ENCODE results near the gene CEACAM20. TPM values are rescaled to one million over a fixed set of nuclear protein-coding genes. Genes with fewer than 3 reads are reported as not detected.
"Not testable (repeated sequence)": the region's sequence is repeated elsewhere in the genome, so short reads cannot be mapped to it uniquely, and the experiment has no call there.

CEACAM20 gene
- total RNA-seq, 1 donor from 2014 or later: not detected

- no peak overlapping the region for H3K4me3 ChIP-seq (ENCODE audit: low read depth, low read length)
- TF ChIP-seq CTCF (conservative IDR thresholded peaks at IDR 0.05; ENCODE audit: low read depth, low read length): no peak
- DNase-seq (ENCODE audit: low read depth): no peak
Measured at GRCh38 chr19:44573183-44573582, 43.7 kb upstream of the CEACAM20 start.

DNA sequence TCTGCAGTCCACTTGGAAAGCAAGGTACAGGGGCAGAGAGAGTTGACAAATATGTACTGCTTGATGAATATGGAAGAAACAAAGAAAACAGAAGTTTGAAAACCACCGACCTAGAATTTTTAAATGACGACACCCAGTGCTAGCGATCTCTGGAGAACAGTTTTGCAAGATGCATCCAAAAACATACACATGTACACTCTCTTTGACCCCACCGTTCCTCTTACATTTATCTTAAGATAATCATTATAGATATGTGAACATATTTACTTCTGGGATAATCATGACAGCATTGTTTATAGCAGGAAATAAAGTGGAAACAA lies 43.1 kb upstream of the CEACAM20 start:
- no peak for TF ChIP-seq CTCF (conservative IDR thresholded peaks at IDR 0.05; ENCODE audit: low read depth, low read length)
- DNase-seq (ENCODE audit: low read depth): no peak
- no peak overlapping the region for H3K4me3 ChIP-seq (ENCODE audit: low read depth, low read length)

DNA sequence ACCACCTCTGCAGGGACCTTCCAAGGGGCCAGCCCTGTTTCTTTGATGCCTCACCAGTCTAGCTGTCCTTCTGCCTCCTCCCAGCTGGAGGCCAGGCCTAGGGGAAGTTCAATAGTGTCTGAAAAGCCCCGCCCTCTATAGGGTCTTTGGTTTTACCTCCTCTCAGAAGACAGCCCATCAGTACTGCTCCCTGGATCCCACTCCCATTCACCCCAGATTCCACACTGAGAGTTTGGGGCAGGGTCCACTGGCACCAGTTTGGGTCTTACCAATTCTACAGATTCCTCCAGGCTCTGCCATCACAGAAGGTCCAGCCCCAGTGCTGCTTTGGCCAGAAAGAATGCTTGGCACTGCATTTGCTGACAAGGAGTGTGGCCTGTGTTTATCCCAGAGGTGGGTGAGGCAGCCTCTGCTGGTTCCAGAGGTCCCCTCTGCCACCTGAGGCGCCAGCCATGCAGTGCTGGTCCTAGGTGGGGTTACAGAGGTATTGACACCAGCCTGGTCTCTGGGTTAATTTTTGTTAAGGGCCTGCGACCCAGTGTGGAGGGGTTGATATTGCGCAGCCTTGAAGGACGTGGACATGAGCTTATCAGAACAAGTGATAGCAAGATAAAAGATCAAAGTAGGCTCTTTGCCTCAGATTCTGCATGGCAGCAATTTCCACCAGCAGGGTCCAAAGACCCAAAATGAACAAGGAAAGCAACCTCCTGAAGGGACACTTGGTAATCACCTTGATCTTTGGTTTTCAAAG lies 42.5 kb upstream of the CEACAM20 start:
- DNase-seq (ENCODE audit: low read depth): no peak
- no peak overlapping the region for H3K4me3 ChIP-seq (ENCODE audit: low read depth, low read length)
- TF ChIP-seq CTCF (conservative IDR thresholded peaks at IDR 0.05; ENCODE audit: low read depth, low read length): no peak

DNA sequence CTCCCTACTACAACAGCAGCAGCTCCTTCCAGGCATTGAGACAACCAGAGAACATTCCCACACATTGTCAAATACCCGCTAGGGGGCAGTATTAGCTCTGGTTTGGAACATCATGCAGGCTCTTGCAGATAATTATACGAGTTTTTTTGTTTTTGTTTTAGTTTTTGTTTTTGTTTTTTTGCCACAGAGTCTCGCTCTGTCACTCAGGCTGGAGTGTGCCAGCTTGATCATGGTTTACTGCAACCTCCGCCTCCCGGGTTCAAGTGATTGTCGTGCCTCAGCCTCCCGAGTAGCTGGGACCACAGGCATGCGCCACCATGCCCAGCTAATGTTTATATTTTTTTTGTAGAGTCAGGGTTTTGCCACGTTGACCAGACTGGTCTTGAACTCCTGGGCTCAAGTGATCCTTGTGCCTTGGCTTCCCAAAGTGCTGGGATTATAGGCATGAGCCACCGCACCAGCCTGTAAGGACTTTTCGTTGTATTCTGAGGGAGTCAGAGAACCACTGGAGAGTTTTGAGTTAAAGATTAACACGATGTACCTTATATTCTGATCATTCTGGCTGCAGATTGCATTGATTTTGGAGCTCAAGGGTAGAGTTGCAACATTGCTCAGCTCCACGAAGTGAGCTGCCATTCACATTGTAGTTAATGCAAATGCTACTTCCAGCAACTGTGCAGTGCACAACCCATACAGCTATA lies 41.7 kb upstream of the CEACAM20 start:
- no peak for DNase-seq (ENCODE audit: low read depth)
- H3K4me3 ChIP-seq (ENCODE audit: low read depth, low read length): no peak overlapping the region
- TF ChIP-seq CTCF (conservative IDR thresholded peaks at IDR 0.05; ENCODE audit: low read depth, low read length): peak; percentile 75

DNA sequence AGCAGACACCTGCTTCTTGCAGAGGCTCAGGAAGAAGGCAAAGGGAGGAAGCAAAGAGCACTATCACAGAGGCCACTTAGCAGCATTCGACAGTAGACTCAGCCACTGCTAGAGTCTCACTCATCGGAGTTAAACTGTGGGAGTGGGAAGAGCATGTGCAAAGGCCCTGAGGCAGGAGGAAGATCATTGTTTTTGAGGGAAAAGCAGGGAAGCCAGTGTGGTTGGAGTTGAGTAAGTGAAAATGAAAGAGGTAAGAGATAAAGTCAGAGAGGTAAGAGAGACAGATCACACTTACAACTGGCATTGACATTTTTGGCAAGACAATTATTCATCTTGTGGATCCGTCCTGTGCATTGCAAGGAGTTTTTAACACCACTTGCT lies 41.1 kb upstream of the CEACAM20 start:
- H3K4me3 ChIP-seq (ENCODE audit: low read depth, low read length): no peak overlapping the region
- DNase-seq (ENCODE audit: low read depth): no peak
- no peak for TF ChIP-seq CTCF (conservative IDR thresholded peaks at IDR 0.05; ENCODE audit: low read depth, low read length)

- DNase-seq (ENCODE audit: low read depth): no peak
- no peak for TF ChIP-seq CTCF (conservative IDR thresholded peaks at IDR 0.05; ENCODE audit: low read depth, low read length)
- no peak overlapping the region for H3K4me3 ChIP-seq (ENCODE audit: low read depth, low read length)
Measured at GRCh38 chr19:44567745-44568144, 38.3 kb upstream of the CEACAM20 start.

GRCh38 chr19:44566984-44567383 lies 37.5 kb upstream of the CEACAM20 start:
- no peak for TF ChIP-seq CTCF (conservative IDR thresholded peaks at IDR 0.05; ENCODE audit: low read depth, low read length)
- DNase-seq (ENCODE audit: low read depth): no peak
- H3K4me3 ChIP-seq (ENCODE audit: low read depth, low read length): no peak overlapping the region

- DNase-seq (ENCODE audit: low read depth); H3K4me3 ChIP-seq (ENCODE audit: low read depth, low read length): not testable (repeated sequence)
Measured at GRCh38 chr19:44563086-44563655, 33.7 kb upstream of the CEACAM20 start.
